Measurements from ENCODE around the gene FOCAD.
A peak's percentile ranks its signal among the peaks of the same experiment; 100 is the strongest.

The FOCAD gene

DNA sequence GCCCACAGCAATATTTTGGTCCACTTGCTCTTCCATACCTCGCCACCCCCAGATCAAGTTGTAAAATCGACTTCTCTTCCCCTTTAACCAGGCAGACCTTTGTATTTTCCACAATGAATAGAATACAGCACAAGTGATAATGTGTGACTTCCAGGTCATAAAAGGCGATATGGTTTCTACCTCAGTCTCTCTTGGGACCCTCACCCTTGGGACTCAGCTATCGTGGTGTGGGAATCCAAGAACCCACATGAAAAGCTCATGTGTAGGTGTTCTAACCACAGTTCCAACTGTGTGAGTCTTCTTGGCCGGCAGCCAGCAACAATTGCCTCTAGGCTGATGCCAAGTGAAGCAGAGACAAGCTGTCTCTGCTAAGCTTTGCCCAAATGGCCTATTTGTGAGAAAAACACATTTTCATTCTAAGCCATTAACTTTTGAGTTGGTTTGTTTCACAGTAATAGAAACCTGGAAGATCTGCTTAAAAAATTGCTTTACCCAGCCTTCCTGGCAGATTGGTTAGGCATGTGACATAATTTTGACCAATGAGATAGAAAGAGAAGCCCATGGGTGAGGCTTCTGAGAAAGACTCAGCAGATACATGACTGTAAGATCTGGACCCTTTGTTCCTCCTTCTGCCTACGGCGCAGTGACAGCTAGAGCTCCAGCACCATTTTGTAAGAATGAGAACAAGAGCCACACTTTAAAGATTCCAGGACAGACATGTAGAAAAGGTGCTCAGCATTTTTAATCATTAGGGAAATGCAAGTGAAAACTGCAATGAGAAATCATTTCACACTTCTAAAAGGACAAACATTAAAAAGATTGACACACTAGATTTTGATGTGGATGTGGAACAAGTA is 43.5 kb upstream of the FOCAD start:
- Histone ChIP-seq H3K27ac (ENCODE audit: low read length, poor library complexity, severe bottlenecking) (no peak overlapping the region), H4K8ac (ENCODE audit: low read length) (no peak overlapping the region), H4K91ac (ENCODE audit: low read length) (no peak overlapping the region), H2AK5ac (ENCODE audit: low read length, severe bottlenecking) (no peak overlapping the region), H2BK120ac (ENCODE audit: low read depth, low read length) (no peak overlapping the region), H3K4me3 (ENCODE audit: insufficient read depth in 1 of 2, low read depth in 1 of 2, low read length in 2 of 2) (no peak overlapping the region), H3K18ac (ENCODE audit: low read depth in 1 of 2, low read length in 2 of 2) (no peak overlapping the region), H2BK5ac (ENCODE audit: low read depth, low read length, poor library complexity, severe bottlenecking) (no peak overlapping the region), H3K14ac (ENCODE audit: low read length in 2 of 2) (no peak overlapping the region), H3K9ac (ENCODE audit: low read length) (no peak overlapping the region), H3K36me3 (ENCODE audit: control insufficient read depth in 1 of 2, insufficient read depth in 2 of 2, low read depth in 1 of 2, low read length in 2 of 2) (no peaks in the 10 kb centered on the region), H3K4ac (ENCODE audit: low read depth in 1 of 2, low read length in 2 of 2) (no peak overlapping the region), H2BK15ac (ENCODE audit: low read depth, poor library complexity, severe bottlenecking) (no peak overlapping the region), H3K79me1 (replicated peaks; ENCODE audit: low read length, poor library complexity, severe bottlenecking) (no peaks in the 10 kb centered on the region), H3K4me2 (ENCODE audit: low read length, poor library complexity, severe bottlenecking) (peak overlapping the region; percentile 42), H2BK12ac (ENCODE audit: low read length in 2 of 2) (no peak overlapping the region), H3K27me3 (ENCODE audit: control insufficient read depth in 1 of 2, insufficient read depth in 1 of 2, low read length in 2 of 2) (no peaks in the 10 kb centered on the region), H3K9me3 (ENCODE audit: control insufficient read depth, low read length) (no peaks in the 10 kb centered on the region), H3K4me1 (ENCODE audit: control insufficient read depth, insufficient read depth, low read depth, low read length) (peaks cover 6% of the 10 kb centered on the region), H3K23ac (ENCODE audit: low read length in 2 of 2) (no peak overlapping the region), H2AFZ (ENCODE audit: low read depth, low read length) (peak overlapping the region; percentile 39)
- 91% methylated on average over 7 of the region's 7 CpGs for WGBS
- no peak for DNase-seq

DNA sequence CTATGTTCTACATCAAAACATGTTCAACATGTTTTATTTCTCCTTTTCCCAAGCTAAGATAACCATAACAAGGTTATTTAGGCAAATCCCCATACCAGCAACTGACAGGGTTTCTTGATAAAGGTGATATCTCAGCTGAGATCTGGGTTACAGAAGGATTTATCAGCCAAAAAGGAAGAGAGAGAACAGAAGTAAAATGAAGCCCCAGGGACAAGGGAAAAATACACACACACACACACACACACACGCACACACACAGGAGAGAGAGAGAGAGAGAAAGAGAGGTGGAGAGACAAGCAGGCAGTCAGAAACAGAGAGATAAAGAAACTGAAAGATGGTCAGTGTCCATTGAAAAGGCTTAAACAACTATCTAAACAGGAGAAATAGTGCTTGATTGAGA is 42.0 kb upstream of the FOCAD start:
- no peak overlapping the region for H3K27ac ChIP-seq (ENCODE audit: low read length, poor library complexity, severe bottlenecking)
- H4K91ac ChIP-seq (ENCODE audit: low read length): no peak overlapping the region
- H2BK15ac ChIP-seq (ENCODE audit: low read depth, poor library complexity, severe bottlenecking): no peak overlapping the region
- no peak overlapping the region for H2BK120ac ChIP-seq (ENCODE audit: low read depth, low read length)
- no peak overlapping the region for H3K4me2 ChIP-seq (ENCODE audit: low read length, poor library complexity, severe bottlenecking)
- H3K4me3 ChIP-seq (ENCODE audit: insufficient read depth in 1 of 2, low read depth in 1 of 2, low read length in 2 of 2): no peak overlapping the region
- H4K8ac ChIP-seq (ENCODE audit: low read length): no peak overlapping the region
- DNase-seq: no peak
- H2AK5ac ChIP-seq (ENCODE audit: low read length, severe bottlenecking): no peak overlapping the region
- no peaks in the 10 kb centered on the region for H3K27me3 ChIP-seq (ENCODE audit: control insufficient read depth in 1 of 2, insufficient read depth in 1 of 2, low read length in 2 of 2)
- H3K9ac ChIP-seq (ENCODE audit: low read length): no peak overlapping the region
- H2BK5ac ChIP-seq (ENCODE audit: low read depth, low read length, poor library complexity, severe bottlenecking): no peak overlapping the region
- no peak overlapping the region for H3K14ac ChIP-seq (ENCODE audit: low read length in 2 of 2)
- no peak overlapping the region for H2AFZ ChIP-seq (ENCODE audit: low read depth, low read length)
- H2BK12ac ChIP-seq (ENCODE audit: low read length in 2 of 2): no peak overlapping the region
- WGBS: no CpG with 5 or more reads among the region's 1 CpG
- no peak overlapping the region for H3K4ac ChIP-seq (ENCODE audit: low read depth in 1 of 2, low read length in 2 of 2)
- H3K18ac ChIP-seq (ENCODE audit: low read depth in 1 of 2, low read length in 2 of 2): no peak overlapping the region
- H3K79me1 ChIP-seq (replicated peaks; ENCODE audit: low read length, poor library complexity, severe bottlenecking): no peaks in the 10 kb centered on the region
- H3K36me3 ChIP-seq (ENCODE audit: control insufficient read depth in 1 of 2, insufficient read depth in 2 of 2, low read depth in 1 of 2, low read length in 2 of 2): no peaks in the 10 kb centered on the region
- no peak overlapping the region for H3K23ac ChIP-seq (ENCODE audit: low read length in 2 of 2)
- H3K4me1 ChIP-seq (ENCODE audit: control insufficient read depth, insufficient read depth, low read depth, low read length): peaks cover 6% of the 10 kb centered on the region
- no peaks in the 10 kb centered on the region for H3K9me3 ChIP-seq (ENCODE audit: control insufficient read depth, low read length)

DNA sequence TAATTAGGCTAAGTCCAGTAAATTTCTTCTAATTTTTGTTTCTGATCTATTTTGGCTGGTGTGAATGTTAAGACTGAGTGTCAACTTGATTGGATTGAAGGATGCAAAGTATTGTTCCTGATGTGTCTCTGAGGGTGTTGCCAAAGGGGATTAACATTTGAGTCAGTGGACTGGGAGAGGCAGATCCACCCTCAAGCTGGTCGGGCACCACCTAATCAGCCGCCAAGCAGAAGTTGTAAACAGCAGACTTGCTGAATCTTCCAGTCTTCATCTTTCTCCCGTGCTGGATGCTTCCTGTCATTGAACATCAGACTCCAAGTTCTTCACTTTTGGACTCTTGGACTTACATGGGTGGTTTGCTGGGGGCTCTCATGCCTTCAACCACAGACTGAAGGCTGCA is 40.4 kb upstream of the FOCAD start:
- Histone ChIP-seq H3K27ac (ENCODE audit: low read length, poor library complexity, severe bottlenecking) (no peak overlapping the region), H3K18ac (ENCODE audit: low read depth in 1 of 2, low read length in 2 of 2) (no peak overlapping the region), H3K4me1 (ENCODE audit: control insufficient read depth, insufficient read depth, low read depth, low read length) (peaks cover 3% of the 10 kb centered on the region), H2AK5ac (ENCODE audit: low read length, severe bottlenecking) (no peak overlapping the region), H3K27me3 (ENCODE audit: control insufficient read depth in 1 of 2, insufficient read depth in 1 of 2, low read length in 2 of 2) (no peaks in the 10 kb centered on the region), H3K4me2 (ENCODE audit: low read length, poor library complexity, severe bottlenecking) (no peak overlapping the region), H3K4me3 (ENCODE audit: insufficient read depth in 1 of 2, low read depth in 1 of 2, low read length in 2 of 2) (no peak overlapping the region), H3K23ac (ENCODE audit: low read length in 2 of 2) (no peak overlapping the region), H4K8ac (ENCODE audit: low read length) (no peak overlapping the region), H3K36me3 (ENCODE audit: control insufficient read depth in 1 of 2, insufficient read depth in 2 of 2, low read depth in 1 of 2, low read length in 2 of 2) (no peaks in the 10 kb centered on the region), H2BK120ac (ENCODE audit: low read depth, low read length) (no peak overlapping the region), H3K4ac (ENCODE audit: low read depth in 1 of 2, low read length in 2 of 2) (no peak overlapping the region), H3K79me1 (replicated peaks; ENCODE audit: low read length, poor library complexity, severe bottlenecking) (no peaks in the 10 kb centered on the region), H3K9ac (ENCODE audit: low read length) (no peak overlapping the region), H2BK12ac (ENCODE audit: low read length in 2 of 2) (no peak overlapping the region), H2BK5ac (ENCODE audit: low read depth, low read length, poor library complexity, severe bottlenecking) (no peak overlapping the region), H3K14ac (ENCODE audit: low read length in 2 of 2) (no peak overlapping the region), H2AFZ (ENCODE audit: low read depth, low read length) (no peak overlapping the region), H3K9me3 (ENCODE audit: control insufficient read depth, low read length) (no peaks in the 10 kb centered on the region), H4K91ac (ENCODE audit: low read length) (no peak overlapping the region), H2BK15ac (ENCODE audit: low read depth, poor library complexity, severe bottlenecking) (no peak overlapping the region)
- 84% methylated on average over 3 of the region's 3 CpGs for WGBS
- DNase-seq: no peak

DNA sequence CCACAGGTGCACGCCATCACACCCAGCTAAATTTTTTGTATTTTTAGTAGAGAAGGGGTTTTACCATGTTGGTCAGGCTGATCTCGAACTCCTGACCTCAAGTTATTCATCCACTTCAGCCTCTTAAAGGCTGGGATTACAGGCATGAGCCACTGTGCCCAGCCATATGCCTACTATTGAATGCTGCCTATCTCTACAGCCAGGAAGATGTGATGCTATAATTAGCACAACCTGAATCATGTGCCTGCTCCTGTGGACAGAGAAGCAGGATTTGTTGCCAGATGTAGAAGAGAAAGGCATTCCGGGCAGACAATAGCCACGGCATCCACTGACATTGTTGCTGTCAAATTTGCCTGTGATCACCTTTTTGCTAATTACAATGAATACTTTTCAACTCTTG is 37.4 kb upstream of the FOCAD start:
- no peak overlapping the region for H3K4ac ChIP-seq (ENCODE audit: low read depth in 1 of 2, low read length in 2 of 2)
- no peak overlapping the region for H4K91ac ChIP-seq (ENCODE audit: low read length)
- WGBS: 82% methylated on average over 4 of the region's 4 CpGs
- no peak overlapping the region for H2BK12ac ChIP-seq (ENCODE audit: low read length in 2 of 2)
- no peak overlapping the region for H3K23ac ChIP-seq (ENCODE audit: low read length in 2 of 2)
- no peaks in the 10 kb centered on the region for H3K4me1 ChIP-seq (ENCODE audit: control insufficient read depth, insufficient read depth, low read depth, low read length)
- no peaks in the 10 kb centered on the region for H3K27me3 ChIP-seq (ENCODE audit: control insufficient read depth in 1 of 2, insufficient read depth in 1 of 2, low read length in 2 of 2)
- no peaks in the 10 kb centered on the region for H3K36me3 ChIP-seq (ENCODE audit: control insufficient read depth in 1 of 2, insufficient read depth in 2 of 2, low read depth in 1 of 2, low read length in 2 of 2)
- H3K4me3 ChIP-seq (ENCODE audit: insufficient read depth in 1 of 2, low read depth in 1 of 2, low read length in 2 of 2): no peak overlapping the region
- H3K14ac ChIP-seq (ENCODE audit: low read length in 2 of 2): no peak overlapping the region
- no peak overlapping the region for H3K27ac ChIP-seq (ENCODE audit: low read length, poor library complexity, severe bottlenecking)
- H3K4me2 ChIP-seq (ENCODE audit: low read length, poor library complexity, severe bottlenecking): no peak overlapping the region
- no peak overlapping the region for H2BK120ac ChIP-seq (ENCODE audit: low read depth, low read length)
- H3K9ac ChIP-seq (ENCODE audit: low read length): no peak overlapping the region
- no peak overlapping the region for H2AFZ ChIP-seq (ENCODE audit: low read depth, low read length)
- no peaks in the 10 kb centered on the region for H3K79me1 ChIP-seq (replicated peaks; ENCODE audit: low read length, poor library complexity, severe bottlenecking)
- no peak overlapping the region for H2BK15ac ChIP-seq (ENCODE audit: low read depth, poor library complexity, severe bottlenecking)
- no peak overlapping the region for H2AK5ac ChIP-seq (ENCODE audit: low read length, severe bottlenecking)
- no peaks in the 10 kb centered on the region for H3K9me3 ChIP-seq (ENCODE audit: control insufficient read depth, low read length)
- no peak overlapping the region for H4K8ac ChIP-seq (ENCODE audit: low read length)
- no peak overlapping the region for H2BK5ac ChIP-seq (ENCODE audit: low read depth, low read length, poor library complexity, severe bottlenecking)
- no peak overlapping the region for H3K18ac ChIP-seq (ENCODE audit: low read depth in 1 of 2, low read length in 2 of 2)
- DNase-seq: no peak
